GM23338 (cell line): Measurements from ENCODE around the gene STARD13.

Experiments
- EZH2 ChIP-seq: fragments of 200-600 bp; sonication (generic); IDR thresholded peaks from one replicate; pipeline ENCODE4 v1.8.0; 2017; ENCODE audit warnings: antibody characterized with exemption, mild to moderate bottlenecking, low read depth; ENCODE audit not compliant: unreplicated experiment
- TF ChIP-seq, protein P1 (sequence below), 2 experiments: fragments of 200-600 bp in 1 of 2; sonication (generic) in 1 of 2; conservative IDR thresholded peaks; 2 replicates each; pipeline versions ENCODE4 v1.5.1 to v1.6.1; 2016 to 2017; ENCODE audit warnings: antibody characterized with exemption in 2 of 2, low read depth in 2 of 2, mild to moderate bottlenecking in 2 of 2, moderate library complexity in 1 of 2

DNA sequence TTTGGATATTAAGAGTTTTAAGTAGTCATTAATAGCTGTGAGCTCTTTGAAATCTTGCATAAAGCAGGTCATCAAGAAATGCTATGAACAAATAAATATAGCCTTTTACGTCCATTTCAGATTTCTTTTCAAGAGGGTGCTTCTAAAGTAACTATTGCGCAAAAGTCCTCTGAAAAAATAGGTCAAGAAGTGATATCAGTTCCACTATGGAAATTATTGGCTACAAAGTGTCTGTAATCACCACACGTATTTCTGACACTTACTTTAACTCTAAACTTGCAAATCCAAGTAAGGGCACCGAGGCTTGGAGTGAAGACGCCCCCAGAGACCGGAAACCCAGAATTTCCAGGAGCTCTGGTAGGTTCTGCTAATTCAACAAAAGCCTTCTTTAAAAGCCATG is 44.9 kb upstream of the STARD13 start:
- TF ChIP-seq, protein P1, sequence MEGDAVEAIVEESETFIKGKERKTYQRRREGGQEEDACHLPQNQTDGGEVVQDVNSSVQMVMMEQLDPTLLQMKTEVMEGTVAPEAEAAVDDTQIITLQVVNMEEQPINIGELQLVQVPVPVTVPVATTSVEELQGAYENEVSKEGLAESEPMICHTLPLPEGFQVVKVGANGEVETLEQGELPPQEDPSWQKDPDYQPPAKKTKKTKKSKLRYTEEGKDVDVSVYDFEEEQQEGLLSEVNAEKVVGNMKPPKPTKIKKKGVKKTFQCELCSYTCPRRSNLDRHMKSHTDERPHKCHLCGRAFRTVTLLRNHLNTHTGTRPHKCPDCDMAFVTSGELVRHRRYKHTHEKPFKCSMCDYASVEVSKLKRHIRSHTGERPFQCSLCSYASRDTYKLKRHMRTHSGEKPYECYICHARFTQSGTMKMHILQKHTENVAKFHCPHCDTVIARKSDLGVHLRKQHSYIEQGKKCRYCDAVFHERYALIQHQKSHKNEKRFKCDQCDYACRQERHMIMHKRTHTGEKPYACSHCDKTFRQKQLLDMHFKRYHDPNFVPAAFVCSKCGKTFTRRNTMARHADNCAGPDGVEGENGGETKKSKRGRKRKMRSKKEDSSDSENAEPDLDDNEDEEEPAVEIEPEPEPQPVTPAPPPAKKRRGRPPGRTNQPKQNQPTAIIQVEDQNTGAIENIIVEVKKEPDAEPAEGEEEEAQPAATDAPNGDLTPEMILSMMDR (conservative IDR thresholded peaks at IDR 0.05; ENCODE audit: low read depth in 2 of 2): no peak
- no peak for TF ChIP-seq EZH2
